ENCODE results near the gene SNAPC3. TPM values are rescaled to one million over a fixed set of nuclear protein-coding genes. Genes with fewer than 3 reads are reported as not detected.

The SNAPC3 gene
- 32.5 and 35.1 TPM in 2 replicates for polyA plus RNA-seq (2011; rRNA removed)
- polyA plus RNA-seq (2012; cell fraction: cytosol; rRNA removed): 13.7 and 15.3 TPM in 2 replicates
- 15.2 and 16.9 TPM in 2 replicates for polyA plus RNA-seq (2012; cell fraction: nucleus; rRNA removed)
- 21.7 to 28.9 TPM (median 26.5 TPM) in 3 replicates for polyA plus RNA-seq (2017; fragmentation: RNase III; extraction: RNeasy Plus Mini Kit Qiagen cat#74134 plus additional on column Dnase treatment)
- 11.7 and 11.8 TPM in 2 replicates for polyA minus RNA-seq (2011; rRNA and poly(A)+ RNA removed)

GRCh38 chr9:15422372-15423230, at the start of gene SNAPC3:
Gene SNAPC3, plus strand, starts transcription at chr9:15422876. Its CDS starts 4 bp downstream, at chr9:15422880.
- WGBS (ENCODE audit: missing lambda C conversion rate): 1% methylated on average over 18 of the region's 70 CpGs
- POLR2A ChIA-PET: interaction anchor here (1.2 kb wide), 1 partner anchor 116 kb away, joined by 3 read pairs; the partner anchor contains the start of gene TTC39B
- ATAC-seq: peak; percentile 98 to 99
- CTCF ChIA-PET: interaction anchor here (1.0 to 1.4 kb wide), 3 partner anchors 10 to 145 kb away, joined by 4 to 6 read pairs (median 4); partner anchors contain the start of gene TTC39B
- Histone ChIP-seq H3K4me3 (peak within 1 kb of the TSS; percentile 79), H3K4me1 (peaks cover 25% of the 10 kb centered on the region), H3K4me2 (peak within 1 kb of the TSS; percentile 89), H3K9me3 (no peaks in the 10 kb centered on the region), H3K27ac (peak within 1 kb of the TSS; percentile 90 to 98)
- DNase-seq (ENCODE audit: low read depth in 1 of 2, low spot score in 1 of 2): peak; percentile 94 to 95
- no peak for FAIRE-seq
- TF ChIP-seq CHD2 (IDR thresholded peaks at IDR 0.05; ENCODE audit: low read length, partially characterized antibody) (peak; percentile 70), TFCP2L1 (CRISPR knock-in tag; IDR thresholded peaks at IDR 0.05) (peak; percentile 37; the same call in 1 of the 2 replicates), POLR2AphosphoS2 (conservative IDR thresholded peaks at IDR 0.05; ENCODE audit: low read length) (no peak), PHF8 (IDR thresholded peaks at IDR 0.05; ENCODE audit: borderline replicate concordance, low read depth) (peak; percentile 74; the same call in 1 of the 2 replicates), MYC (IDR thresholded peaks at IDR 0.05; ENCODE audit: borderline replicate concordance, low read length) (peak; percentile 83), EHF (CRISPR knock-in tag; IDR thresholded peaks at IDR 0.05) (no peak), KDM5A (IDR thresholded peaks at IDR 0.05) (peak; percentile 37; the same call in 1 of the 2 replicates), TP53 (CRISPR knock-in tag; IDR thresholded peaks at IDR 0.05) (no peak), REST (IDR thresholded peaks at IDR 0.05) (peak; percentile 45), POLR2A (IDR thresholded peaks at IDR 0.05; ENCODE audit: low read length) (peak; percentile 84), MAX (IDR thresholded peaks at IDR 0.05) (peak; percentile 80), RFX5 (IDR thresholded peaks at IDR 0.05) (peak; percentile 10; the same call in 1 of the 2 replicates), JUN (IDR thresholded peaks at IDR 0.05) (peak; percentile 86 to 93; a peak in 4 of 5 replicates), BCL3 (IDR thresholded peaks at IDR 0.05) (peak; percentile 82; the same call in 1 of the 3 replicates)

GRCh38 chr9:15373881-15374280, 48.8 kb upstream of the SNAPC3 start:
- no peak for ATAC-seq
- 20% methylated on average over 2 of the region's 2 CpGs for WGBS (ENCODE audit: missing lambda C conversion rate)
- CTCF ChIA-PET: interaction anchor here (0.7 kb wide), 1 partner anchor 99 kb away, joined by 3 read pairs; no protein-coding TSS in a partner anchor
- TF ChIP-seq FOSB (CRISPR knock-in tag; IDR thresholded peaks at IDR 0.05): no peak
- TF ChIP-seq POLR2AphosphoS2 (conservative IDR thresholded peaks at IDR 0.05; ENCODE audit: low read length): no peak
- TF ChIP-seq E2F6 (IDR thresholded peaks at IDR 0.05; ENCODE audit: borderline replicate concordance, low read depth): no peak
- TF ChIP-seq MAFK (IDR thresholded peaks at IDR 0.05; ENCODE audit: partially characterized antibody): no peak
- TF ChIP-seq HOXB13 (CRISPR knock-in tag; IDR thresholded peaks at IDR 0.05; ENCODE audit: low read depth): no peak
- TF ChIP-seq POLR2A (IDR thresholded peaks at IDR 0.05; ENCODE audit: low read length): no peak
- TF ChIP-seq JUNB (IDR thresholded peaks at IDR 0.05): no peak
- no peak for TF ChIP-seq RNF2 (IDR thresholded peaks at IDR 0.05; ENCODE audit: borderline replicate concordance, low read depth)
- no peak for TF ChIP-seq EHF (CRISPR knock-in tag; IDR thresholded peaks at IDR 0.05)
- TF ChIP-seq HES2 (IDR thresholded peaks at IDR 0.05): no peak
- TF ChIP-seq ZSCAN20 (CRISPR knock-in tag; IDR thresholded peaks at IDR 0.05): no peak
- no peak for TF ChIP-seq SMC3 (IDR thresholded peaks at IDR 0.05)
- no peak for TF ChIP-seq MYC (IDR thresholded peaks at IDR 0.05; ENCODE audit: borderline replicate concordance, low read length)
- TF ChIP-seq ZC3H11A (IDR thresholded peaks at IDR 0.05): no peak
- TF ChIP-seq NFE2L2 (conservative IDR thresholded peaks at IDR 0.05; ENCODE audit: low read length): no peak
- TF ChIP-seq HOXA7 (CRISPR knock-in tag; IDR thresholded peaks at IDR 0.05): no peak
- TF ChIP-seq BCL3 (IDR thresholded peaks at IDR 0.05): no peak

More at GRCh38 chr9:15373881-15374280, 48.8 kb upstream of the SNAPC3 start:
- FAIRE-seq: no peak
- no peaks in the 10 kb centered on the region for H3K9me3 ChIP-seq
- peaks cover 3% of the 10 kb centered on the region; the same call in 2 of the 3 replicates for H3K4me1 ChIP-seq
- H3K27ac ChIP-seq: no peak overlapping the region
- H3K4me3 ChIP-seq: no peak overlapping the region
- no peak for DNase-seq (ENCODE audit: low read depth in 1 of 2, low spot score in 1 of 2)
- POLR2A ChIA-PET: no interaction called here
- no peak overlapping the region for H3K4me2 ChIP-seq
